K562 (cell line): Measurements from ENCODE around the gene FBXW2. TPM values are rescaled to one million over a fixed set of nuclear protein-coding genes. Genes with fewer than 3 reads are reported as not detected.

Experiments
- ATAC-seq: fragments of 200-7000 bp; cut with Tn5 transposase; 3 replicates; pipeline ENCODE4 v1.9.1; 2020; ENCODE audit warnings: moderate library complexity
- BruUV-seq: library from RNA; stranded (reverse); fragments of 400-500 nt; replicated peaks from 2 replicates; lab custom pipeline; 2021; lab: Mats Ljungman, UMichigan
- CTCF ChIA-PET: fragments of 300-600 bp; formaldehyde crosslinking; extraction: SDS; loops from one replicate; lab custom pipeline; 2021; ENCODE audit warnings: low intra/inter-chr PET ratio; lab: Yijun Ruan, JAX
- POLR2A ChIA-PET: fragments of 300-600, 350-650 bp; sonication (Branson Sonifier 250); formaldehyde crosslinking; extraction: SDS; loops from one replicate; lab custom pipeline; 2021; ENCODE audit warnings: antibody characterized with exemption, inconsistent platforms; lab: Yijun Ruan, JAX
- DNase-seq, 4 experiments: peaks; one replicate each; pipeline versions ENCODE4 v3.0.0 to v3.0.0-alpha.2; 2011 to 2018; ENCODE audit warnings: low spot score in 3 of 4, mixed read lengths in 3 of 4; ENCODE audit errors: extremely low read depth in 1 of 4
- FAIRE-seq: peaks from 2 replicates; lab custom pipeline; 2011; peaks lifted over from hg19 to GRCh38; lab: Jason Lieb, UNC
- H2AFZ ChIP-seq: 2 replicates; pipeline ENCODE4 v1.6.0; 2011; ENCODE audit warnings: low read depth, low read length, control low read depth, inconsistent platforms
- H3K27ac ChIP-seq: fragments of 200-600 bp; 3 replicates; pipeline ENCODE4 v1.8.0; 2011; ENCODE audit warnings: low read depth, mild to moderate bottlenecking, control low read depth, inconsistent platforms, low read length, moderate library complexity, mixed read lengths; ENCODE audit errors: extremely low read depth
- H3K27me3 ChIP-seq, 2 experiments: fragments of 300-600 bp in 1 of 2; 2 replicates in 1 of 2; 3 replicates in 1 of 2; pipeline versions ENCODE4 v1.6.0 to v1.8.0; 2011; ENCODE audit warnings: inconsistent platforms in 2 of 2, low read length in 2 of 2, mild to moderate bottlenecking in 1 of 2, mixed read lengths in 1 of 2, moderate library complexity in 1 of 2; ENCODE audit not compliant: control insufficient read depth in 2 of 2, insufficient read depth in 2 of 2
- H3K36me3 ChIP-seq: fragments of 300-600 bp; 3 replicates; pipeline ENCODE4 v1.8.0; 2011; ENCODE audit warnings: mild to moderate bottlenecking, low read length, inconsistent platforms; ENCODE audit not compliant: control insufficient read depth, insufficient read depth
- H3K4me1 ChIP-seq, 2 experiments: fragments of 200-600 bp in 1 of 2; replicated peaks in 1 of 2; 2 replicates in 1 of 2; 3 replicates in 1 of 2; pipeline versions ENCODE4 v1.5.1 to v1.8.0; 2011; ENCODE audit warnings: inconsistent platforms in 2 of 2, low read length in 2 of 2, mild to moderate bottlenecking in 1 of 2, mixed read lengths in 1 of 2, moderate library complexity in 1 of 2; ENCODE audit not compliant: control insufficient read depth in 2 of 2, insufficient read depth in 2 of 2
- H3K4me2 ChIP-seq: 2 replicates; pipeline ENCODE4 v1.6.1; 2011; ENCODE audit warnings: low read length, control low read depth, inconsistent platforms, mixed read lengths; ENCODE audit not compliant: insufficient read depth
- H3K4me3 ChIP-seq: fragments of 200-600 bp; sonication (generic), shearing (Covaris generic); 2 replicates; pipeline ENCODE4 v1.5.1; 2016; ENCODE audit warnings: control low read depth, inconsistent platforms
- H3K79me2 ChIP-seq: fragments of 200-600 bp; 3 replicates; pipeline ENCODE4 v1.8.0; 2011; ENCODE audit warnings: low read length, inconsistent platforms; ENCODE audit not compliant: control insufficient read depth, insufficient read depth
- H3K9ac ChIP-seq, 2 experiments: 2 replicates each; pipeline versions ENCODE4 v1.6.0 to v1.6.1; 2011; ENCODE audit warnings: low read depth in 2 of 2, low read length in 2 of 2, control low read depth in 1 of 2, inconsistent platforms in 1 of 2, mild to moderate bottlenecking in 1 of 2, mixed read lengths in 1 of 2; ENCODE audit not compliant: insufficient read depth in 1 of 2
- H3K9me1 ChIP-seq: one replicate; pipeline ENCODE4 v1.6.0; 2011; ENCODE audit warnings: inconsistent platforms, mild to moderate bottlenecking, low read length, moderate library complexity; ENCODE audit not compliant: control insufficient read depth, insufficient read depth
- H3K9me3 ChIP-seq: replicated peaks from 2 replicates; pipeline ENCODE4 v1.5.1; 2011; ENCODE audit warnings: low read depth, low read length, inconsistent platforms; ENCODE audit not compliant: control insufficient read depth, insufficient read depth
- H4K20me1 ChIP-seq: replicated peaks from 2 replicates; pipeline ENCODE4 v1.6.1; 2011; ENCODE audit warnings: low read length, inconsistent platforms, mixed read lengths; ENCODE audit not compliant: control insufficient read depth, insufficient read depth
- BCL6 ChIP-seq: fragments of 250-450 bp; sonication (Bioruptor Pico); IDR thresholded peaks from 2 replicates; pipeline ENCODE4 v1.4.0; 2020
- CBX3 ChIP-seq, 2 experiments: IDR thresholded peaks; 1 replicate in 1 of 2; 2 replicates in 1 of 2; pipeline ENCODE4 v1.6.1; 2012; ENCODE audit warnings: inconsistent platforms in 2 of 2, low read length in 2 of 2, borderline replicate concordance in 1 of 2, control low read depth in 1 of 2
- CHAMP1 ChIP-seq: fragments of 450-650 bp; IDR thresholded peaks from 2 replicates; pipeline ENCODE4 v1.6.1; 2016; ENCODE audit warnings: mild to moderate bottlenecking
- CSDE1 ChIP-seq, 2 experiments: fragments of 450-650 bp; IDR thresholded peaks; 2 replicates each; pipeline ENCODE4 v1.6.1; 2016; ENCODE audit warnings: mild to moderate bottlenecking in 1 of 2
- GABPA ChIP-seq: fragments of 200-800 bp; sonication (Bioruptor generic); conservative IDR thresholded peaks from 2 replicates; pipeline ENCODE4 v1.6.1; 2016; ENCODE audit warnings: low read depth, missing genetic modification characterization, missing compliant biosample characterization
- KAT7 ChIP-seq: sonication (generic); formaldehyde crosslinking; IDR thresholded peaks from 2 replicates; pipeline ENCODE4 v1.8.0; 2022; ENCODE audit warnings: missing genetic modification reagents, mild to moderate bottlenecking, borderline replicate concordance
- KDM1A ChIP-seq, 2 experiments: fragments of 450-650 bp; IDR thresholded peaks; 2 replicates each; pipeline ENCODE4 v1.6.1; 2016; ENCODE audit warnings: mild to moderate bottlenecking in 2 of 2
- NCOR1 ChIP-seq: fragments of 450-650 bp; IDR thresholded peaks from 2 replicates; pipeline ENCODE4 v1.6.1; 2016; ENCODE audit warnings: mild to moderate bottlenecking, moderate library complexity
- PML ChIP-seq: IDR thresholded peaks from 2 replicates; pipeline ENCODE4 v1.6.1; 2012; ENCODE audit warnings: low read length, inconsistent platforms
- SAP30 ChIP-seq: fragments of 200-600 bp; sonication (generic); IDR thresholded peaks from 2 replicates; pipeline ENCODE4 v1.6.1; 2012; ENCODE audit warnings: borderline replicate concordance, low read depth, mild to moderate bottlenecking, moderate library complexity, low read length, control low read depth, inconsistent platforms; ENCODE audit not compliant: insufficient read depth, poor library complexity, severe bottlenecking
- TCF7L2 ChIP-seq: fragments of 150-350 bp; IDR thresholded peaks from 2 replicates; pipeline ENCODE4 v1.6.1; 2016; ENCODE audit warnings: low read depth, mild to moderate bottlenecking, low read length, moderate library complexity
- TEAD4 ChIP-seq, 2 experiments: sonication (generic) in 1 of 2; formaldehyde crosslinking in 1 of 2; IDR thresholded peaks; 2 replicates each; pipeline versions ENCODE4 v1.6.1 to v1.8.0; 2012 to 2022; ENCODE audit warnings: borderline replicate concordance in 1 of 2, inconsistent platforms in 1 of 2, low read length in 1 of 2, mild to moderate bottlenecking in 1 of 2, missing genetic modification reagents in 1 of 2
- U2AF1 ChIP-seq: fragments of 200-400 bp; formaldehyde crosslinking; optimal IDR thresholded peaks from 2 replicates; pipeline ENCODE3; 2017; ENCODE audit warnings: mild to moderate bottlenecking, low read depth, low read length, moderate library complexity
- ZFP30 ChIP-seq: fragments of 250-450 bp; sonication (Bioruptor Pico); IDR thresholded peaks from 2 replicates; pipeline ENCODE4 v1.8.0; 2022; ENCODE audit warnings: moderate library complexity, mild to moderate bottlenecking, inconsistent platforms, borderline replicate concordance
- ZNF280B ChIP-seq: fragments of 250-450 bp; sonication (Bioruptor Pico); IDR thresholded peaks from 2 replicates; pipeline ENCODE4 v1.5.1; 2021; ENCODE audit warnings: mild to moderate bottlenecking
- ZNF384 ChIP-seq: IDR thresholded peaks from 2 replicates; pipeline ENCODE4 v1.6.1; 2012; ENCODE audit warnings: low read depth, low read length, improper control_type of control experiment
- ZNF695 ChIP-seq: fragments of 450-650 bp; formaldehyde crosslinking; IDR thresholded peaks from 2 replicates; pipeline ENCODE4 v1.4.0; 2020; ENCODE audit warnings: mild to moderate bottlenecking, moderate library complexity
- in situ Hi-C: fragments of 300-500 bp; cut with MboI; formaldehyde crosslinking; loops from 4 replicates; pipeline ENCODE4 v1.15.0; 2018; ENCODE audit warnings: inconsistent platforms, mixed read lengths
- intact Hi-C: fragments of 100-400 bp; cut with micrococcal nuclease; formaldehyde crosslinking; loops from 2 replicates; pipeline ENCODE4 v1.14.2; 2022
- polyA plus RNA-seq, 8 experiments: library from polyadenylated mRNA; depleted of rRNA in 4 of 8; stranded (reverse) in 5 of 8; unstranded in 3 of 8; fragments of >200 nt; fragmentation: Nextera tagmentation in 2 of 8; fragmentation: Illumina TruSeq in 1 of 8; extraction: Ambion mirVana in 2 of 8; extraction: Trizol in 1 of 8; gene quantifications; 2 replicates each; pipeline versions ENCODE4 v1.2.1 to v1.2.3, GENCODE V29; 2011 to 2014; ENCODE audit warnings: inconsistent platforms in 1 of 8, missing spikeins in 1 of 8
- total RNA-seq, 7 experiments: library from RNA; depleted of rRNA in 6 of 7; stranded (reverse); fragments of >200 nt in 6 of 7; fragmentation: Illumina TruSeq in 2 of 7; extraction: Trizol in 2 of 7; gene quantifications; 2 replicates each; pipeline versions ENCODE4 v1.2.1 to v1.2.3, GENCODE V29; 2011 to 2021; ENCODE audit warnings: low replicate concordance in 1 of 7

The FBXW2 gene
- total and polyA plus RNA-seq, 9 of the 15 experiments (the other 6 are each of a cell fraction or from before 2014, with no cell fraction given) = 2.5 to 57.8 (median 28.1) TPM

DNA sequence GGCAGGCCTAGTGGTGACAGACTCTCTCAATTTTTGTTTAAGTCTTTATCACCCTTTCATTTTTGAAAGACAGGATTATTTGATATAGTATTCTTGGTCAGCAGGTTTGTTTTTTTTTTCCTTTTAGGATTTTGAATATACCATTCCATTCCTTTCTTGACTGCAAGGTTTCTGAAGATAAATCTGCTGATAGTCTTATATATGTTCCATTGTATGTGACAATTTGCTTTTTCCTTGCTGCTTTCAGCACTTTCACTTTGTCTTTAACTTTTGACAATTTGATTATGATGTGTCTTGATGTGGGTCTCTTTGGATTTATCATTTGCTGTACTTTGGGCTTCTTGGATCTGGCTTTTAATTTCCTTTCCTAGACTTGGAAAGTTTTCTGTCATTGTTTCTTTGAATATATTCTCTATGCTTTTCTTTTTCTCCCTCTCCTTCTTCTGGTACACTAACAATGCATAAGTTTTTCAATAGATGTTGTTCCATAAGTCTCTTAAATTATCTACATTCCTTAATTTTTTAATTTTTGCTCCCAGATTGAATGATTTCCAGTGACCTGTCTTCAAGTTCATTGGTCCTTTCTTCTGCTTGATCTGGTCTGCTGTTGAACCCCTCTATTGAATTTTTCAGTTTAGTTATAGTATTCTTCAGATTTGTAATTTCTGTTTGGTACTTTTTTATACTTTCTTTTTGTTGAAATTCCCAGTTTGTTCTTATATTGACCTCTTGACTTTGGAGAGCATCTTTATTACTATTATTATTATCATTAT is 14.6 kb upstream of the FBXW2 start:
- no peaks in the 10 kb centered on the region for H4K20me1 ChIP-seq
- no peak overlapping the region for H3K4me3 ChIP-seq
- no TSS peak for BruUV-seq
- H3K9me1 ChIP-seq = no peaks in the 10 kb centered on the region
- H2AFZ ChIP-seq = no peak overlapping the region
- peak; percentile 58; the same call in 2 of the 3 replicates for ATAC-seq
- no peaks in the 10 kb centered on the region for H3K27me3 ChIP-seq
- peaks cover 47% of the 10 kb centered on the region; the same call in 2 of the 3 replicates for H3K36me3 ChIP-seq
- intact Hi-C loops (loop anchor here (1.0 to 5.0 kb wide), 2 partner anchors 35 to 66 kb away; partner anchors contain the start of gene PSMD5), in situ Hi-C loops (loop anchor here (5.0 kb wide), 1 partner anchor 65 kb away; no protein-coding TSS in a partner anchor)
- no peak overlapping the region for H3K9ac ChIP-seq
- H3K4me1 ChIP-seq = no peaks in the 10 kb centered on the region
- H3K27ac ChIP-seq = no peak overlapping the region
- POLR2A ChIA-PET = interaction anchor here (1.2 to 2.5 kb wide), 2 partner anchors 14 to 66 kb away, joined by 5 to 25 read pairs; no protein-coding TSS in a partner anchor
- CTCF ChIA-PET = interaction anchor here (0.6 to 1.0 kb wide), 2 partner anchors 11 to 129 kb away, joined by 3 to 4 read pairs; no protein-coding TSS in a partner anchor
- no peak for DNase-seq
- H3K4me2 ChIP-seq = no peak overlapping the region
- no peak for FAIRE-seq
- H3K9me3 ChIP-seq = peaks cover 31% of the 10 kb centered on the region
- H3K79me2 ChIP-seq = no peaks in the 10 kb centered on the region
- TF ChIP-seq ZNF695 (CRISPR knock-in tag) (no peak), BCL6 (CRISPR knock-in tag) (no peak), ZNF280B (peak; percentile 94), KAT7 (CRISPR knock-in tag) (0 out of 2 replicates have a peak, but pooled peaks have one; percentile 47), CBX3 (IDR thresholded peaks at IDR 0.05; ENCODE audit: borderline replicate concordance in 1 of 2, low read length in 2 of 2) (peak in 1 of 2 experiments; percentile 100; a peak in 2 of 3 replicates), TCF7L2 (no peak), TEAD4 (IDR thresholded peaks at IDR 0.05; ENCODE audit: low read length) (peak; percentile 42; the same call in 1 of the 2 replicates), TEAD4 (CRISPR knock-in tag; IDR thresholded peaks at IDR 0.05; ENCODE audit: borderline replicate concordance) (no peak), CSDE1 (IDR thresholded peaks at IDR 0.05) (0 out of 4 replicates have a peak, but pooled peaks of 1 of the 2 experiments have one; percentile 7), NCOR1 (0 out of 2 replicates have a peak, but pooled peaks have one; percentile 5), KDM1A (IDR thresholded peaks at IDR 0.05) (0 out of 4 replicates have a peak, but pooled peaks of 1 of the 2 experiments have one; percentile 22), PML (0 out of 2 replicates have a peak, but pooled peaks have one; percentile 27), ZNF384 (0 out of 2 replicates have a peak, but pooled peaks have one; percentile 17), SAP30 (no peak), GABPA (tag) (0 out of 2 replicates have a peak, but pooled peaks have one; percentile 18), U2AF1 (no peak), CHAMP1 (peak; percentile 9; the same call in 1 of the 2 replicates), ZFP30 (CRISPR knock-in tag) (peak; percentile 96)
